Upper lobe of left lung (tissue), 6 donors: Measurements from ENCODE around the gene MESP2. TPM values are rescaled to one million over a fixed set of nuclear protein-coding genes. Genes with fewer than 3 reads are reported as not detected.

Experiments
- ATAC-seq, 2 donors: fragments of 200-7000 bp; cut with Tn5 transposase; one replicate each; pipeline ENCODE4 v1.9.1; 2022; ENCODE audit warnings: mild to moderate bottlenecking in 2 of 2, moderate library complexity in 2 of 2; ENCODE audit not compliant: low FRiP score in 2 of 2
- DNase-seq, 2 donors: peaks; one replicate each; pipeline ENCODE4 v3.0.0-alpha.2; 2019 to 2020
- H3K27ac ChIP-seq, 4 donors: fragments of 200-600 bp; sonication (generic); one replicate each; pipeline ENCODE4 v1.5.1; 2016 to 2019
- H3K27me3 ChIP-seq, 4 donors: fragments of 200-600 bp; sonication (generic); one replicate each; pipeline ENCODE4 v1.5.1; 2017 to 2019
- H3K36me3 ChIP-seq, 4 donors: fragments of 200-600 bp; sonication (generic); one replicate each; pipeline ENCODE4 v1.5.1; 2016 to 2019
- H3K4me1 ChIP-seq, 4 donors: fragments of 200-600 bp; sonication (generic); one replicate each; pipeline ENCODE4 v1.5.1; 2018 to 2019
- H3K4me3 ChIP-seq, 4 donors: fragments of 200-600 bp; sonication (generic); one replicate each; pipeline ENCODE4 v1.5.1; 2017 to 2019; ENCODE audit warnings: mild to moderate bottlenecking in 2 of 4, moderate library complexity in 1 of 4
- H3K9me3 ChIP-seq, 4 donors: fragments of 200-600 bp; sonication (generic); one replicate each; pipeline ENCODE4 v1.5.1; 2018 to 2019
- EP300 ChIP-seq, 4 donors: sonication (generic); formaldehyde crosslinking; IDR thresholded peaks; one replicate each; pipeline ENCODE4 v1.5.1; 2017; ENCODE audit warnings: antibody characterized with exemption in 4 of 4, control low read depth in 2 of 4
- POLR2A ChIP-seq, 4 donors: fragments of 450-650 bp; IDR thresholded peaks; one replicate each; pipeline ENCODE4 v1.5.1; 2016 to 2017; ENCODE audit warnings: antibody characterized with exemption in 4 of 4, mild to moderate bottlenecking in 2 of 4
- POLR2AphosphoS5 ChIP-seq, 2 donors: sonication (generic); formaldehyde crosslinking; IDR thresholded peaks; one replicate each; pipeline ENCODE4 v1.5.1; 2017; ENCODE audit warnings: antibody characterized with exemption in 2 of 2
- WGBS, 2 donors: methylation state at CpG; one replicate each; pipeline ENCODE4 v1.1.5; 2017 to 2018; 5-methylcytosine and 5-hydroxymethylcytosine counted together
- total RNA-seq, 6 donors: library from RNA; depleted of rRNA in 4 of 6; stranded (reverse); fragments of >200 nt in 4 of 6; gene quantifications; one replicate each; pipeline versions ENCODE4 v1.1.0 to v1.2.1, GENCODE V29; 2016 to 2021
- TF ChIP-seq, protein P1 (sequence below), 6 experiments: fragments of 450-650 bp in 4 of 6; fragments of 200-600 bp in 2 of 6; sonication (generic) in 2 of 6; IDR thresholded peaks; one replicate each; pipeline ENCODE4 v1.5.1; 2016 to 2019; ENCODE audit warnings: antibody characterized with exemption in 6 of 6
- donor health status: DM: no; HTN: no; CAD: no; lungs with moderate emphysema.
- donor health status: DM: no; HTN: yes; CAD: no; lungs with severe emphysema.

Gene MESP2
- total RNA-seq, 6 donors from 2014 or later = 0.26 TPM; not detected in 5

- Histone ChIP-seq H3K27ac (no peak overlapping the region), H3K27me3 (no peaks in the 10 kb centered on the region), H3K4me1 (peaks cover 5 to 16% (median 10%) of the 10 kb centered on the region in 4 donors), H3K36me3 (no peaks in the 10 kb centered on the region), H3K4me3 (no peak overlapping the region), H3K9me3 (no peaks in the 10 kb centered on the region)
- no peak for DNase-seq
- TF ChIP-seq EP300 (IDR thresholded peaks at IDR 0.05) (no peak), POLR2AphosphoS5 (IDR thresholded peaks at IDR 0.05) (no peak), POLR2A (IDR thresholded peaks at IDR 0.05) (no peak)
- TF ChIP-seq, protein P1, sequence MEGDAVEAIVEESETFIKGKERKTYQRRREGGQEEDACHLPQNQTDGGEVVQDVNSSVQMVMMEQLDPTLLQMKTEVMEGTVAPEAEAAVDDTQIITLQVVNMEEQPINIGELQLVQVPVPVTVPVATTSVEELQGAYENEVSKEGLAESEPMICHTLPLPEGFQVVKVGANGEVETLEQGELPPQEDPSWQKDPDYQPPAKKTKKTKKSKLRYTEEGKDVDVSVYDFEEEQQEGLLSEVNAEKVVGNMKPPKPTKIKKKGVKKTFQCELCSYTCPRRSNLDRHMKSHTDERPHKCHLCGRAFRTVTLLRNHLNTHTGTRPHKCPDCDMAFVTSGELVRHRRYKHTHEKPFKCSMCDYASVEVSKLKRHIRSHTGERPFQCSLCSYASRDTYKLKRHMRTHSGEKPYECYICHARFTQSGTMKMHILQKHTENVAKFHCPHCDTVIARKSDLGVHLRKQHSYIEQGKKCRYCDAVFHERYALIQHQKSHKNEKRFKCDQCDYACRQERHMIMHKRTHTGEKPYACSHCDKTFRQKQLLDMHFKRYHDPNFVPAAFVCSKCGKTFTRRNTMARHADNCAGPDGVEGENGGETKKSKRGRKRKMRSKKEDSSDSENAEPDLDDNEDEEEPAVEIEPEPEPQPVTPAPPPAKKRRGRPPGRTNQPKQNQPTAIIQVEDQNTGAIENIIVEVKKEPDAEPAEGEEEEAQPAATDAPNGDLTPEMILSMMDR (IDR thresholded peaks at IDR 0.05) = no peak
- 90 to 92% methylated on average over 4 of the region's 4 CpGs for WGBS, 2 donors
- no peak for ATAC-seq
Observed at GRCh38 chr15:89755701-89756100, 20.4 kb upstream of the MESP2 start.

GRCh38 chr15:89756897-89757296 is 19.2 kb upstream of the MESP2 start:
- 73 to 74% methylated on average over 7 of the region's 7 CpGs for WGBS, 2 donors
- H3K27me3 ChIP-seq = no peaks in the 10 kb centered on the region
- ATAC-seq = no peak
- no peak overlapping the region for H3K4me3 ChIP-seq
- TF ChIP-seq, protein P1 (IDR thresholded peaks at IDR 0.05) = no peak
- TF ChIP-seq POLR2A (IDR thresholded peaks at IDR 0.05) (no peak), POLR2AphosphoS5 (IDR thresholded peaks at IDR 0.05) (no peak), EP300 (IDR thresholded peaks at IDR 0.05) (no peak)
- H3K36me3 ChIP-seq = no peaks in the 10 kb centered on the region
- no peaks in the 10 kb centered on the region for H3K9me3 ChIP-seq
- H3K27ac ChIP-seq = no peak overlapping the region
- no peak for DNase-seq
- peaks cover 0 to 17% (median 15%) of the 10 kb centered on the region in 4 donors for H3K4me1 ChIP-seq

DNA sequence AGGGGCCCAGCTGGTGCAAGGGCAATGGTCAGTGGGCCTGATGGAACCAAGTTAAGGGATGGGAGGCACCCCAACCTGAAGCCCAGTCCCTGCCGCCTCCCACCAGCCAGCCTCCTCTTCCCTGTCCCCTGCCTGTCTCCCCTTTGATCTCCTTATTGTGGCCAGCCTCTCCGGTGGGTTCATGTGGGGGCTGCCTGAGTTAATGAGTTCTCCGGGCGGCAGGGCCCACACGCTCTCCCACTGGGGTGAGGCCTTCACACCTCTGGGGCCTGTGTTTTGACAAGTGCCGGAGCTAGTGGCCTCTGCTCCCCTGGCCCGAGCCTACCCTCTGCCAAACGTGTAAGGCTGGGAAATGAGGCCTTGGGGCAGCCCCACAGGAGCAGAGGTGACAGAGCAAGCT is 17.8 kb upstream of the MESP2 start:
- Histone ChIP-seq H3K4me3 (no peak overlapping the region), H3K4me1 (peaks cover 0 to 16% (median 15%) of the 10 kb centered on the region in 4 donors), H3K27me3 (no peaks in the 10 kb centered on the region), H3K36me3 (no peaks in the 10 kb centered on the region), H3K27ac (no peak overlapping the region), H3K9me3 (no peaks in the 10 kb centered on the region)
- DNase-seq = no peak
- WGBS, 2 donors = 80 to 82% methylated on average over 2 to 8 of the region's 8 CpGs
- ATAC-seq = no peak
- no peak for TF ChIP-seq EP300 (IDR thresholded peaks at IDR 0.05)
- TF ChIP-seq POLR2AphosphoS5 (IDR thresholded peaks at IDR 0.05) = no peak
- TF ChIP-seq POLR2A (IDR thresholded peaks at IDR 0.05) = no peak
- TF ChIP-seq, protein P1 (IDR thresholded peaks at IDR 0.05) = no peak

DNA sequence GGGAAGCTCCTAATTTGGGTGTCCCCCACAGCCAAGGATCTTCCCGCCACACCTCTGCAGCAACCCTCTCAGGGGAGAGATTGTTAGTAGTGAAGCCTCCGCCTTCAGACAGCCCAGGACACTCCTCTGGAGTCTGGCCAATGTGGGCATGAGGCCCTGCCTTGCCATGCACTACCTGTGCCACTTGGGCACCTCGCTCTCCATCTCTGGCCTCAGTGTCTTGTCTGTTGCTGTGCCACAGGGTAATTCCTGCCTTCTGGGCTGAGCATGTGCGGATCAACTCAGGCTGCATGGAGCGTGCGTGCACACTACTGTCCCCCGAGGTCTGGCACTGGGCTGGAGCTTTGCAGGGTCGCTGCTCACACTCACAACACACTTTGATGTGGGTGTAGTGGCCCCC is 17.2 kb upstream of the MESP2 start:
- 80 to 90% methylated on average over 2 to 7 of the region's 8 CpGs for WGBS, 2 donors
- peaks cover 0 to 16% (median 15%) of the 10 kb centered on the region in 4 donors for H3K4me1 ChIP-seq
- no peak for DNase-seq
- H3K27ac ChIP-seq = no peak overlapping the region
- TF ChIP-seq POLR2AphosphoS5 (IDR thresholded peaks at IDR 0.05) (no peak), EP300 (IDR thresholded peaks at IDR 0.05) (no peak), POLR2A (IDR thresholded peaks at IDR 0.05) (no peak)
- TF ChIP-seq, protein P1 (IDR thresholded peaks at IDR 0.05) = no peak
- no peaks in the 10 kb centered on the region for H3K9me3 ChIP-seq
- H3K27me3 ChIP-seq = no peaks in the 10 kb centered on the region
- H3K36me3 ChIP-seq = no peaks in the 10 kb centered on the region
- H3K4me3 ChIP-seq = no peak overlapping the region
- no peak for ATAC-seq

- Histone ChIP-seq H3K36me3 (no peaks in the 10 kb centered on the region), H3K27ac (no peak overlapping the region), H3K27me3 (no peaks in the 10 kb centered on the region), H3K4me3 (no peak overlapping the region), H3K4me1 (peaks cover 0 to 16% (median 15%) of the 10 kb centered on the region in 4 donors), H3K9me3 (no peaks in the 10 kb centered on the region)
- no peak for ATAC-seq
- WGBS, 2 donors = 86 to 89% methylated on average over 3 of the region's 3 CpGs
- TF ChIP-seq EP300 (IDR thresholded peaks at IDR 0.05) (no peak), POLR2A (IDR thresholded peaks at IDR 0.05) (no peak), POLR2AphosphoS5 (IDR thresholded peaks at IDR 0.05) (no peak)
- TF ChIP-seq, protein P1 (IDR thresholded peaks at IDR 0.05) = no peak
- DNase-seq = no peak
Observed at GRCh38 chr15:89759835-89760234, 16.3 kb upstream of the MESP2 start.
